Upper lobe of right lung (tissue), 1 donor: ENCODE measurements around the gene SLK. TPM values are rescaled to one million over a fixed set of nuclear protein-coding genes. Genes with fewer than 3 reads are reported as not detected.

ENCODE experiments used
- ATAC-seq: fragments of 200-7000 bp; cut with Tn5 transposase; one replicate; pipeline ENCODE4 v1.9.1; 2020; ENCODE audit warnings: mild to moderate bottlenecking, moderate library complexity
- DNase-seq: peaks from one replicate; pipeline ENCODE4 v3.0.0-alpha.2; 2020
- H3K27ac ChIP-seq: fragments of 200-600 bp; one replicate; pipeline ENCODE4 v1.8.0; 2022
- H3K27me3 ChIP-seq: fragments of 200-600 bp; one replicate; pipeline ENCODE4 v1.8.0; 2022; ENCODE audit warnings: mild to moderate bottlenecking
- H3K36me3 ChIP-seq: fragments of 200-600 bp; one replicate; pipeline ENCODE4 v1.8.0; 2022
- H3K4me1 ChIP-seq: fragments of 200-600 bp; one replicate; pipeline ENCODE4 v1.8.0; 2022
- H3K4me3 ChIP-seq: fragments of 200-600 bp; one replicate; pipeline ENCODE4 v1.8.0; 2022; ENCODE audit warnings: mild to moderate bottlenecking
- H3K9me3 ChIP-seq: fragments of 200-600 bp; one replicate; pipeline ENCODE4 v1.8.0; 2022
- intact Hi-C: fragments of 100-400 bp; cut with DNase I; formaldehyde crosslinking; loops from one replicate; pipeline ENCODE4 v1.11.0; 2022
- total RNA-seq: library from RNA; stranded (reverse); fragmentation: NEBNext Ultra II Directional; extraction: Animal tissue kit (Norgen Biotek cat#: 25700); gene quantifications from one replicate; pipeline ENCODE4 v1.2.1, GENCODE V29; 2021
- TF ChIP-seq, protein P1 (sequence below): fragments of 200-600 bp; IDR thresholded peaks from one replicate; pipeline ENCODE4 v1.8.0; 2022; ENCODE audit warnings: antibody characterized with exemption
- donor health status: DM: no; HTN: yes; CAD: no; lungs with severe emphysema.

Gene SLK
- total RNA-seq, 1 donor from 2014 or later: 46.7 TPM

DNA sequence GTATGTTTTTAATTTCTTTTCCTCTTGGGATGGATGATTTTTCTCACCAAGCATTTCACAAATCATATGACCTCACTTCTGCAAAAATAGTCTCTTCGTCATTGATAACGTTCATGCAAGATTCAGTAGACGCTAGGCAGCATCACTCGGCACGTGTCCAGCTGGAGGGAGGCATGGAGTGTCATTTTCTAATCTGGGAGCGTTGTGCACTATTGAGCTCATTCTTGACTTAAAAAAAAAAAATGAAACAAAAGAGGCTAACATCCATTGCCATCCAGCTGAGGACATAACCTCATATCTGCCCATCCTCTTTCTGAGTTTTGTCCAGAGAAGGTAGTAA lies 62.6 kb downstream of the SLK start:
- Histone ChIP-seq H3K27me3 (no peaks in the 10 kb centered on the region), H3K27ac (no peak overlapping the region), H3K4me3 (no peak overlapping the region), H3K9me3 (no peaks in the 10 kb centered on the region), H3K4me1 (no peaks in the 10 kb centered on the region), H3K36me3 (peaks cover 69% of the 10 kb centered on the region)
- DNase-seq: no peak
- intact Hi-C loops: no loop called here
- TF ChIP-seq, protein P1, sequence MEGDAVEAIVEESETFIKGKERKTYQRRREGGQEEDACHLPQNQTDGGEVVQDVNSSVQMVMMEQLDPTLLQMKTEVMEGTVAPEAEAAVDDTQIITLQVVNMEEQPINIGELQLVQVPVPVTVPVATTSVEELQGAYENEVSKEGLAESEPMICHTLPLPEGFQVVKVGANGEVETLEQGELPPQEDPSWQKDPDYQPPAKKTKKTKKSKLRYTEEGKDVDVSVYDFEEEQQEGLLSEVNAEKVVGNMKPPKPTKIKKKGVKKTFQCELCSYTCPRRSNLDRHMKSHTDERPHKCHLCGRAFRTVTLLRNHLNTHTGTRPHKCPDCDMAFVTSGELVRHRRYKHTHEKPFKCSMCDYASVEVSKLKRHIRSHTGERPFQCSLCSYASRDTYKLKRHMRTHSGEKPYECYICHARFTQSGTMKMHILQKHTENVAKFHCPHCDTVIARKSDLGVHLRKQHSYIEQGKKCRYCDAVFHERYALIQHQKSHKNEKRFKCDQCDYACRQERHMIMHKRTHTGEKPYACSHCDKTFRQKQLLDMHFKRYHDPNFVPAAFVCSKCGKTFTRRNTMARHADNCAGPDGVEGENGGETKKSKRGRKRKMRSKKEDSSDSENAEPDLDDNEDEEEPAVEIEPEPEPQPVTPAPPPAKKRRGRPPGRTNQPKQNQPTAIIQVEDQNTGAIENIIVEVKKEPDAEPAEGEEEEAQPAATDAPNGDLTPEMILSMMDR: no peak
- no peak for ATAC-seq

DNA sequence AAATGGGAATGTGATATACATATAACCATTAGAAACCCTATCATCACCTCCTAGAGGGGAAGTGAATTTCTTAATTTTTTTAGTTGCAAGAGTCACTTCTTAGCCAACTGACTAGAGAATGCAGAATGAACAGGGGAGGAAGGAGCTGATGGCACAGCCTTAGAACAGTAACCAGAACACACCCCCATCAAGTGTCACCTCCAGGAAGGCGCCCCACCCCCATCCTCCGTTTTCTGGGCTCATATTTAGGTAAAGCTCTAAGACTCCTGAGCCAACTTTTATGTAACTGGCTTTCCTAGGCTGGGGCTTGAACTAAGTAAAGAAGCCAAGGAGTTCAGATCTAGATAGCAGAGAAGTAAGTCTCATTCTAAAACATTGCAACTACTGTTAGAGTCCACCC lies 64.7 kb downstream of the SLK start:
- Histone ChIP-seq H3K27ac (no peak overlapping the region), H3K4me3 (no peak overlapping the region), H3K9me3 (no peaks in the 10 kb centered on the region), H3K36me3 (peaks cover 48% of the 10 kb centered on the region), H3K27me3 (no peaks in the 10 kb centered on the region), H3K4me1 (no peaks in the 10 kb centered on the region)
- ATAC-seq: no peak
- intact Hi-C loops: no loop called here
- DNase-seq: no peak
- TF ChIP-seq, protein P1: no peak

DNA sequence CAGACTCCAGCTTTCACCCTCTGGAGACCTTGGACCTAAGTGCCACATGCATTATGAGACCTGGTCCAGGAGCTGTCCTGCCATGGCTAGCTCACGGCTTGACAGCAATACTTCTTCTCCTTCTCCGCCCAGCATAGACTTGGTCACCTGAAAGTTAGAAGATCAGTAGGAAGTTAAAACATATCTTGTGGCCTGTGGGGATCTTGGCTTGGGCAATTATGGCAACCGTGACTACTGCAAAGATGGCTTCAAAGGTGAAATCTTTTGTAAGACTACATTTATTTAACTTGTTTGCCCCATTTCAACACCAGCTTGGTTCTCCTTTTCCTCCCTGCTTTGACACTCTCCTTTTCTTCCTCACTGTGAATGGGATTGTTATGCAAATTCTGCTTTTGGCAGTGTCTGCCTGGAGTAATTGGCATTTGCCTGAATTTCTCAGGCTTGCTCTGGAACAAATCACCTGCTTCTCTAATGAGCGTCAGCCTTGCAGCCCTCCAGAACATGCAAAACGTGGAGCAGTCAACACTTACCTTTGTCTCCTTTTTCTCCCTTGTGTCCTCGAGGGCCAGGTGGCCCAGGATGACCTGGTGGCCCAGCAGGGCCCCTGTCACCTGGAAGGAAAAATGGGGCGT lies 65.3 kb downstream of the SLK start:
- H3K36me3 ChIP-seq: peaks cover 42% of the 10 kb centered on the region
- H3K27me3 ChIP-seq: no peaks in the 10 kb centered on the region
- no peak overlapping the region for H3K27ac ChIP-seq
- no peak overlapping the region for H3K4me3 ChIP-seq
- no peaks in the 10 kb centered on the region for H3K9me3 ChIP-seq
- DNase-seq (peak; percentile 28), ATAC-seq (no peak)
- H3K4me1 ChIP-seq: no peaks in the 10 kb centered on the region
- intact Hi-C loops: no loop called here
- TF ChIP-seq, protein P1: no peak

DNA sequence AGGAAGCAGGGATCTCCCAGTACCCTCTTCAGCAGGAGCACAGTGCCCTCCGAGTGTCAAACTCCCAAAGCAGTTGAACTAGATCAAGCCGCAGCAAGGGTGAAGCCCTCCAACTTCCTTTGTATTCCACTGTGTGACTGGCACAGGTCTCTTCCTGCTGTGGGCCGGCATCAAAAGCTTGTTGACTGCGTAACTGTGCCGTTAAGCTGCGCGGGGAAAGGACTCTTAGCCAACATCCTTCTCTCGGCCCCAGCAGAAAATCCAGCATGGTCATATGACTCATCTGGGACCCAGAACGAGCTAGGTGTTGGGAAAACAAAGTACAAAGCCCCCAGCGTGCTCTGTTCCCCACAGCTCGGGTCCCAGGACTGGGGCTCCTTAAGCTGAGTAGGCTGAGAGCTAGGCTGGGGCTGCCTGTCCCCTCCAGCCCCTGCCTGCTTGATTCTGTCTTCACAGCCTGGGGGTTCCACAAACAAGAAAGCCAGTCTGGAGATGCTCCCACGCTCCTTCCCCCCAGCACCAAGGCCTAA lies 66.5 kb downstream of the SLK start:
- Histone ChIP-seq H3K4me1 (no peaks in the 10 kb centered on the region), H3K27me3 (no peaks in the 10 kb centered on the region), H3K27ac (no peak overlapping the region), H3K4me3 (no peak overlapping the region), H3K36me3 (peaks cover 30% of the 10 kb centered on the region), H3K9me3 (no peaks in the 10 kb centered on the region)
- ATAC-seq: no peak
- intact Hi-C loops: no loop called here
- DNase-seq: peak; percentile 38
- TF ChIP-seq, protein P1: no peak

DNA sequence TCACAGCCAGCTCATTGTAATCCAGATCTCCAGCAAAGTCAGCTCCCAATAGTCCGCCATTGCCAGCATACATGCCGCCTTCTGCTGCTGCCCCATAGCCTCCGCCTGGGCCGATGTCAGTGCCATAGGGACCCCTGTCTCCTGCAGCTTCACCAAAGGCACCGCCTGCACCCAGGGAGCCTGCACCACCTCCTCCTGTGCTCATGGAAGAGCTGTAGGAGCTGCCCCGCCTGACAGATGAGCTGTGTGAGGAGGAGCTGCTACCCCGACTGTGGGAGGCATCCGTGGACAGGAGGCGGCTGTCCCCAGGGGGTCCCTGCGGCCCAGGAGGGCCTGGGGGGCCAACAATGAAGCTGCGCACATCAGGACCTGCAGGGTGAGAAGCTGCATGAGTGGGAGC lies 67.0 kb downstream of the SLK start:
- intact Hi-C loops: no loop called here

More for the DNA sequence above, 67.0 kb downstream of the SLK start:
- Histone ChIP-seq H3K27me3 (no peaks in the 10 kb centered on the region), H3K9me3 (no peaks in the 10 kb centered on the region), H3K4me1 (no peaks in the 10 kb centered on the region), H3K36me3 (peaks cover 27% of the 10 kb centered on the region), H3K27ac (no peak overlapping the region), H3K4me3 (no peak overlapping the region)
- ATAC-seq: no peak
- TF ChIP-seq, protein P1: no peak
- DNase-seq: peak; percentile 61
